Gastrocnemius medialis (tissue), 4 donors: ENCODE results near the gene PPFIA1.

Experiments used
- POLR2A ChIP-seq, 2 donors: fragments of 450-650 bp; IDR thresholded peaks; one replicate each; pipeline ENCODE4 v1.6.1; 2017; ENCODE audit warnings: antibody characterized with exemption in 2 of 2, mild to moderate bottlenecking in 2 of 2, moderate library complexity in 2 of 2
- TF ChIP-seq, protein P1 (sequence below), 5 experiments: fragments of 450-650 bp in 3 of 5; fragments of 200-600 bp in 2 of 5; sonication (generic) in 2 of 5; IDR thresholded peaks in 4 of 5; conservative IDR thresholded peaks in 1 of 5; 1 replicate in 4 of 5; 2 replicates in 1 of 5; pipeline ENCODE4 v1.5.1; 2016 to 2019; ENCODE audit warnings: antibody characterized with exemption in 5 of 5, mild to moderate bottlenecking in 3 of 5, moderate library complexity in 3 of 5

DNA sequence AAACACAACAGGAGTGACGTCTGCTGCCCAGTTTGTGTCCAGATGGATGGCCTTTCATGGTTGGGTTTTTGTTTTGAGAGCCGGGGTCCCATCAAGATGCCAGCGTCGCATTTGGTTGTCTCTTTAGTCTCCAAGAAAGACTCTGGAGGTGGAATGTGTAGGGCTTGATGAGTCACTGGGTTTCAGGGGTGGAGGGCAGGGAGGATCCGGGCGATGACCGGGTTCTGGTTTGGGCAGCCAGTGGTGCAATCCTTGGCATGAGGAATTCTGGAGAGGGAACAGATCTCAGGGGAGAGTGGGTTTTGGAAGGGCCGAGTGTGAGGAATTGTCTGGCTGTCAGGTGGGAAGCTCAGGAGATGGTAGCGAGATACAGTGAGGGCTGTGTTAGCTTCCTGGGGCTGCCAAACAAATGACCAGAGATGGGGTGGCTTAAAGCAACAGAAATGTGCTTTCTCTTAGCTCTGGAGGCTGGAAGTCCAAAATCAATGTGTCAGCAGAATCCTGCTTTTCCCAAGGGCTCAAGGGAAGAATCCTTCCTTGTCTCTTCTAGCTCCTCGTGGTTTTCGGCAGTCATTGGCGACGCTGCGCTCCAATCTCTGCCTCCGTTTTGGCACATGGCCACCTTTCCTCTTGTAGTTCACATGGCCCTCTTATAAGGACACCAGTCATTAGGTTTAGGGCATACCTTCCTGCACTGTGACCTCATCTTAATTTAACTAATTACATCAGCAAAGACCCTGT, 26.4 kb upstream of the PPFIA1 start:
- TF ChIP-seq, protein P1, sequence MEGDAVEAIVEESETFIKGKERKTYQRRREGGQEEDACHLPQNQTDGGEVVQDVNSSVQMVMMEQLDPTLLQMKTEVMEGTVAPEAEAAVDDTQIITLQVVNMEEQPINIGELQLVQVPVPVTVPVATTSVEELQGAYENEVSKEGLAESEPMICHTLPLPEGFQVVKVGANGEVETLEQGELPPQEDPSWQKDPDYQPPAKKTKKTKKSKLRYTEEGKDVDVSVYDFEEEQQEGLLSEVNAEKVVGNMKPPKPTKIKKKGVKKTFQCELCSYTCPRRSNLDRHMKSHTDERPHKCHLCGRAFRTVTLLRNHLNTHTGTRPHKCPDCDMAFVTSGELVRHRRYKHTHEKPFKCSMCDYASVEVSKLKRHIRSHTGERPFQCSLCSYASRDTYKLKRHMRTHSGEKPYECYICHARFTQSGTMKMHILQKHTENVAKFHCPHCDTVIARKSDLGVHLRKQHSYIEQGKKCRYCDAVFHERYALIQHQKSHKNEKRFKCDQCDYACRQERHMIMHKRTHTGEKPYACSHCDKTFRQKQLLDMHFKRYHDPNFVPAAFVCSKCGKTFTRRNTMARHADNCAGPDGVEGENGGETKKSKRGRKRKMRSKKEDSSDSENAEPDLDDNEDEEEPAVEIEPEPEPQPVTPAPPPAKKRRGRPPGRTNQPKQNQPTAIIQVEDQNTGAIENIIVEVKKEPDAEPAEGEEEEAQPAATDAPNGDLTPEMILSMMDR (IDR thresholded peaks at IDR 0.05 in 4 of 5, conservative IDR thresholded peaks at IDR 0.05 in 1 of 5): no peak
- TF ChIP-seq POLR2A (IDR thresholded peaks at IDR 0.05): no peak
